GM19025 (cell line): ENCODE results near the gene TENM3.
"Not testable (repeated sequence)": the region's sequence is repeated elsewhere in the genome, so short reads cannot be mapped to it uniquely, and the experiment has no call there.

Source experiments
- ATAC-seq: cut with Tn5 transposase; IDR thresholded peaks from one replicate; pipeline ENCODE4 v1.9.1; 2021; ENCODE audit warnings: mild to moderate bottlenecking, low read depth, moderate library complexity; ENCODE audit not compliant: unreplicated experiment

The TENM3 gene

DNA sequence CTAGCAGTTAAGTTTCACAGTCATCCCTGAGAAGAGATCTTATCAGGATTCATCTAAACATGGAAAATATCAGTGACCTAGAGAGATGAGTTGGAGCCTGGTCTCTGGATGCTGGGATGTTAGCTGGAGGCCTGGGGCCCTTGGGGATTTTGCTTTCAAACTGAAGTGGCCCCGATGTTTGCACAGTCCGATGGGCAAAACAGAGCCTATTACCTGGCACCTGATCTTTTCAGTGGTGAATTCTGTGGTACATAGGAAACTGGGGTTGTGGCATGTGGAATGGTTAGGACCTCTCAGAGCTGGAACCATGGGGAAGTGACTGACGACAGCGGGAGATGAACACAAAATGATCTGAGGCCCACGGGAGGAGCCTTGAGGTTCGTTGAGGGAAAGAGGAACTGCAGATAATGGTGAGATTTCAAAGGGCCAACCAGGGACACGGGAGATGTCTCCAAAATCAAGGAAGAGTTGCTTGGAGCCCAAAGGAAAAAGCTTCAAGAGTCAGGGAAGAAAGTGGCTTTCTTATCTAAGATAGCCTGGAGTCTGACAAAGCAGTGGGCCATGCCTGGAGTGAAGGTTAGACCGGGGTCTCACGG, 17.8 kb upstream of the TENM3 start:
- no peak for ATAC-seq

DNA sequence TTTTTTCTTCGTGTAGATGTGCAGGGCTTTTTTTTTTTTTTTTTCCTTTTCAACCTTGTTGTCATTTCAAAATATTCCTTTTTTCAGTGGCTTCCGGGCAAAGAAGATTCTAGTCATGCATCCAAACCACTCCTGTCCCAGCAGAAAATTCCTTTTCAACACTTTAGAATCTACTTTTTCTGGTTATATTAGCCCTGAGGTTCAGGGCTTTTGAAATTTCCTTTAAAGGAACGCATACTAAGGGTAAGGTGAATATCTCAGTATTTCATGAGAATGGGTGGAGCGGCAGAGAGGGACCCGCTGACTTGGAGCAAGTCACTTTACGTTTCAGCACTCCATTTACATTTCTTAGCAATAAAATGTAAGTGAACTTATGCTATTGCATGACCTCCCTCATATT, 15.6 kb upstream of the TENM3 start:
- ATAC-seq: no peak

DNA sequence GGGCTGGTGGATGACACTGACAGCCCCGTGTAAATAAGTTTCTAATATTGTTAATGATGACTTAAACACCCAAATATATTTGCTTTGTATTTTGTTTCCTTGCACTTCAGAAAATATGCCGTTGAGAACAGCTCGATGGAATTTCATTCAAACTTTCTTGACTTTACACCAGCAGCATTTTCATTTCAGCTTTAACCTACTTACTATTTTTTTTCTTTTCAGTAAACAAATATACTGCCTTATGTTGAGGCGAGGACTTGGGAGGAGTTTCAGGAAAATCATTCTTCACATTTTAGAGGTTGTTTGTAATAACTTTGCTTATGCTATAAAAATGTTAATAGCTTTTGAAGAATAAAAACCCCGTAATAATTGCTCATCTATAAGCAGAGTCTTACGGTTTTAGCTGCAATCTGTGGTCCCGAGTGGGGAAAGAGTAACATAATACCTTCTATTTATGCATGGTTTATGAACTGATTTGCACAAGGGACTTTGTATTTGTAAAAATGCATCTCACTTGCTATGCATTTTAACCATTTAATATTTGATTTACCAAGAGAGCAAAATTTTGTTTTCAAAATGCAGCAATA, 14.1 kb upstream of the TENM3 start:
- no peak for ATAC-seq

DNA sequence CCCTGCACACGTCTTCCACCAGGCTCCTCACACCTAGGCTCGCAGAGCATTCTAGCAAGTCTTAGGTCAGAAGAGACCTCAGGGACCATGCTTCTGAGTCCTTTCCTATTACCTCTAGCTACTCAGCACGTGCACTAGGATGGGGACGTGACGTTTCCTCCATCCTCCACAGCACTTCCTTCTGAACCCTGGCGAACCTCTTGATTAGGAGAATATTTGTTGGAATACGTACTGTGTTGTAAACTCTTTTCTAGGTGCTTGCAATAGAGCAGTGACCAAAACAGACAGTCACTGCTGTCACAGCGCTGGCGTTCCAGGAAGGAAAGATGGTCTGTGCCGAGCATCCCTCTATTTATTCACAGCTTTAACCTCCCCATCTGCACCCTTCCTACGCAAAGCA, 12.9 kb upstream of the TENM3 start:
- no peak for ATAC-seq

DNA sequence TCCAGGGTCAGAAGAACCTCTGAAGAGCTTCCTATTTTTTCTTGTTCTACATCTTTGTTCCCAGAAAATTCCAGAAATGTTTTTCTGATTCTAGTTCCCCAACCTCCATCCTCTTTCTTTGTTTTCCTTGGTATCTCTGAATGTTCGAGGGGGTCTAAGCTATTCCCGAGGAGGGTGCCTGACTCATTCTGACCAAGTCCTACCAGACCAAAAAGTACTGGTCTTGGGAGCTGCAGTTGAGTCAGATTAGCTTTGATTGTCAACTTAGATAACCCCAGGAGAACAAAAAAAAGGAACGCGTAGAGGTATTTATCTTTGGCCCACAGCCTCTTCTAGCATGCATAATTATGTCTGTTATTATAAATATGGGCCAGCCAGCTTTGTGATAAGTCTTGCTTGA, 12.1 kb upstream of the TENM3 start:
- no peak for ATAC-seq

DNA sequence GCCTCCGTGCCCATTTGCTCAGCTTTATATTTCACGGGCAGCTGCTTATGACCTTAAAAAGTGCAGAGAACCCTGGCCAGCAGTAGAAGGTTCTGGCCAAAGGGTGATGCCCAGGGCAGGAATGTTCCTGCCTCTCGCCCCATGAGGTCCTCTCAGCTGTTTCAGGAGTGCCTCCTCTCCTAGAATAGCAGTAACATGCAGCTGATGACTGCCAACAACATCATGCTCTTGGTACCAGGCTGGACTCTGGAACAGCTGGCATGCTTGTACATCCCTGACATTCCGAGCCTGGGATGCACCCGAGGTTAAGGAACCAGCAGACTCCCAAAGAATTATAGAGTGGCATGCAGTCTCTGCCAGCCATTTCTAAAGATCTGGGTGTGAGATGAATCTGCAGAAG, 11.7 kb upstream of the TENM3 start:
- no peak for ATAC-seq

DNA sequence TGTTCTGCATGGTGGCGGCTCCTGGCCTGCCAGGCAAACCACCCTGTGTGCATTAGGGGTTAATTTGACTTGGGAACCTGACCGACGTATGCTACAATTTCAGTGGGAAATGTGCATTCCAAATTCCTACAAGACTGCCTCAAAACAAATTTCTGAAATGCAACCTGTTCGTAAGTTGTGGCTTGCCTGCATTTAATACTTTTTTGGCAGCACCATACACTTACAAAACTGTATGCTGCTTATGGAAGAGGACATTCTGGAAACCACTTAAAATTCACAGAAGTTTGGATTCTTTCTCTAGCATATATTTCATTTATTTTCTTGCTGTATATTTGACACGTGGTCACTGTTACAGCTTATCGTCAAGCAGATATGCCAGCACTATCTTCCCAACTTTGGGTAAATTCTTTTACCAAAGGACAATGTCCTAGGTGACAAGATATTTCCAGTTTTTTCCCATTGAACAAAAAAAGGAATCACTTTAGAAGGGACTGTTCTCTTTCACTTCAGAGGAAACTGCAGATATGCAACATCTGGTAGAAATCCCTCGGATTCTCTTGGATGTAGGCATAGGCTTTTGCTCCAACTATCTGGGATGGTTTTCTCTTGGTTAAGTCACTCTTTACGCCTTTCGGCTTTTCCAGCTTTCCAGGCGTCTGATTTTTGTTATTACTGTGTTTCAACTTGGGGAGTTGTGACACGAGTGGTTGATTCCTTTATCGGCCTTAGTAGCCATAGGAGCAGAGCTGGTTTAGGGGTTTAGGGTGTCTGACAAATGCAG, 9.7 kb upstream of the TENM3 start:
- ATAC-seq: no peak

DNA sequence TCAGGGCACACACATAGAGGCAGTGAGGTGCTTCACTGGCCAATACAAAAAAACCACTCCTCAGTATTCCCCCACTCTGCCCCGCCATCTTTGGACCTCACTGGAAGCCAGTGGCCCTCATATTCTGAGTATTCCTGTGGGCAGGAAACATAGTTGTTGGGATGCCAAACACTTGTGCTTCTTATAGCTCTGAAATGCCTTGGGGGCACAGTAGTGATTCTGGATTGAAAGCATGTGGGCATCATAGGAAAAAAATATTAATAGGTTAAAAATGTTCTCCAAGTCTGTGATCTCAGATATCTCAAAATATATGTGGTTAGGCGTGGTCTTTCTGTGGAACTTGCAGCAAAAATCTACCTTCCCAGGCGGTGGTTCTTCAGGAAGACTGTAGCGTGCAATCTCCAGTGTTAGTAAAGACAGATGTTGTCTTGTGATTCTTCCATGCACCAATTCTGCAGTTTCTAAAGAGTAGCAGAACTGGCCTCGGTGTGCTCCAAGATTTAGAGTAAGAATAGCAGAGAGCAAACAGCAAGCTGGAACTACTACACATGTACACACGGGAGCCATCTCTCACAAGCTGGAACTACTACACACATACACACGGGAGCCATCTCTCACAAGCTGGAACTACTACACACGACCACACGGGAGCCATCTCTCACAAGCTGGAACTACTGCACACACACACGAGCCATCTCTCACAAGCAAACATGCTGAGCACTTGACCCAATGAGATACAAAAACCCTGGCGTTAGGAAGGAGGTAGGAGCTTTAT, 8.0 kb upstream of the TENM3 start:
- no peak for ATAC-seq

DNA sequence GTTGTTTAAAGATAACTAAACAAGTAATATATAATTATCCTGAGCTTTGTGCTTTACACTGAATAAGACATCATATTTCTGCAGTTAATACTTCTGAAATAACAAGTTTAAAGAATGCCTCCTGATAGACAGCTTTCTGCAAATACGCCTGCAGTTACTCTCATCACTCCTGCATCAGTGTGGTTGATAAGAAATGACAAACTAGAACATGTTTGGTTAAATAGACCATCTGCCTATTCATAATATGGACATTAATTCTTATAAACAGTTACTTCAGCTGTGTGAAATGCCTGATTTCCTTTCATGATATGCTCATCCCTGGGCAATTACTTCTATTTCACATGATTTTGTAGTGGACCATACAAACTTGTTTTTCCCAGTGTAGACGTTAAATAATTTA, 7.0 kb upstream of the TENM3 start:
- ATAC-seq: no peak

DNA sequence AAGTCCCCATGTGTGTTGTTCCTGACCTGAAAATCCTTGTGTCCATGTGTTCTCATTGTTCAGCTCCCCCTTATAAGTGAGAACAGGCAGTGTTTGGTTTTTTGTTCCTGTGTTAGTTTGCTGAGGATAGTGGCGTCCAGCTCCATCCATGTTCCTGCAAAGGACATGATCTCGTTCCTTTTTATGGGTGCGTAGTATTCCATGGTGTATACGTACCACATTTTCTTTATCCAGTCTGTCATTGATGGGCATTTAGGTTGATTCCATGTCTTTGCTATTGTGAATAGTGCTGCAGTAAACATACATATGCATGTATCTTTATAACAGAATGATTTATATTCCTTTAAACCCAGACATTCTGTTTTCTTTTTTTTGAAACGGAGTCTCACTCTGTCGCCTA, 6.2 kb upstream of the TENM3 start:
- ATAC-seq: not testable (repeated sequence)

DNA sequence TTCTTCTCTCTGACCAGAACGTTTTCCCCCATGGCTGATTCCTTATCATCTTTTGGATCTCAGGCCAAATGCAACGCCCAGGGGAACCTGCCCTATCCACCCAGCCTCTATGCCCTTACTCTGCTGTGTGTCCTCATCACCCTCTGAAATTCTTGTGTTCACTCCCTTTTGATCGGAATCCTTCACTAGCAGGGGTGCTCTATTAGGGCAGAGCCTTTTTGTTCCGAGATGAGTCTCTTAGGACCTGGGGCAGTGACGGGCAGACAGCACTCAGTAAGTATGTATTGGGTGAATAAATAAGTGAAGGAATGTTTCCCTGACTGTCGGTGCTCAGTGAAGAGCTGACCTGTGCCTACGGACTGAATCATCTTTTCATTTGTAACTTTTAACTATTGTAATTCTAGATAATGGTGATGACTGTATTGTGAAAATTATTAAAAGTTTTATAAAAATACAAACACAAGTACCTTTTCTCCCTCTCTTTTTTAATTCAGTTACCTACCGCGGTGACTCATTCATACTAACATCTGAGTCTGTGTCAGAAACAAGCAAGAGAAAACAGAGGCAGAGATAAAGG, 4.8 kb upstream of the TENM3 start:
- ATAC-seq: no peak

DNA sequence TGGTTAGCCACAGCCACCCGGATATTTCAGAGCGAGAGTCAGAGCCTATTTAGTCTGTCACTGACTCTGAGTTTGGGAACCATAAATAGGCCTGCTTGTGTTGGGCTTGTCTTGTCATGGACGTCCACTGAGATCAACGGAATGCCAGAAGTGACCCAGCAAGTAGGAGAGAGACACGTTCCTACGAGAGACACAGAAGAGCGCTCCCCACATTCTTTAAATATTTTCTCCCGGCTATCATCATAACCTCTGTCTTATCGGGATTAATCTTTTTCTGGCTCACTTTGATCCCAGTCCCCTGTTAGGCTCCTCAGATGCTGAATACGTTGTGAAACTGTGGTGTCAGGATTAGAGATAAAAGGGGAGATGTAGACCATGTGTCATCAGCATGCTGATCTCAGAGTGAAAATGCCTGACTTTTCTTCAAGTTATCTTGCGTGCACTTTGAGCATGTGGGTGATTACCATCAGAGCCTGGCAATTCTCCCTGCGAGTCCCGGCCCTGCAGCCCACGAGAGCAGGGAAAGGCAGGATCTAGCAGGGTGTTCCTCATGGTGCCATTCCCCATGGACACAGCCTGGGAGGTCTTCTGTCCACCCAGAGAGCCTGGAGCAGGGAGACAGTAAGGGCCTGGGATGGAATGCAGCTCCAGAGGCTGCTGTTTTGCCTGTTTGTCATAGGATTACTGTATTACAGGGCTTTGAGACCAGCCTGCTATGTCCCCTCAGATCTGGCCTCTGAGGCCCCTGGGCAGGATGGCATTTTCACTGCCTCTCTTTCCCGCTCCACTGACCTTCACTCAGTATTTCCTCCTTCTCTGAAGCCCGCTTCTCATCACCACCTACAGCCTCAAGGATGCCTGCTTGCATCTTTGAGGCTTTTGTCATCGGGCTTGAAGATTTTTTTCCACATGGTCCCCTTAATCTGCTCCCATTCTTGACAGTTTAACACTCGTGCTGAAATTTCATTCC, 2.8 kb upstream of the TENM3 start:
- no peak for ATAC-seq

DNA sequence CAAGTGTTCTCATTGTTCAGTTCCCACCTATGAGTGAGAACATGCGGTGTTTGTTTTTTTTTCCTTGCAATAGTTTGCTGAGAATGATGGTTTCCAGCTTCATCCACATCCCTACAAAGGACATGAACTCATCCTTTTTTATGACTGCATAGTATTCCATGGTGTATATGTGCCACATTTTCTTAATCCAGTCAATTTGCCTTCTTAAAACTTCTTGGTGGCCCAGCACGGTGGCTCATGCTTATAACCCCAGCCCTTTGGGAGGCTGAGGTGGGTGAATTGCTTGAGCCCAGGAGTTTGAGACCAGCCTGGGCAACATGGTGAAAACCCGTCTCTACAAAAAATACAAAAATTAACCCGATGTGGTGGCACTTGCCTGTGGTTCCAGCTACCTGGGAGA, 942 bp upstream of the TENM3 start:
- ATAC-seq: not testable (repeated sequence)

DNA sequence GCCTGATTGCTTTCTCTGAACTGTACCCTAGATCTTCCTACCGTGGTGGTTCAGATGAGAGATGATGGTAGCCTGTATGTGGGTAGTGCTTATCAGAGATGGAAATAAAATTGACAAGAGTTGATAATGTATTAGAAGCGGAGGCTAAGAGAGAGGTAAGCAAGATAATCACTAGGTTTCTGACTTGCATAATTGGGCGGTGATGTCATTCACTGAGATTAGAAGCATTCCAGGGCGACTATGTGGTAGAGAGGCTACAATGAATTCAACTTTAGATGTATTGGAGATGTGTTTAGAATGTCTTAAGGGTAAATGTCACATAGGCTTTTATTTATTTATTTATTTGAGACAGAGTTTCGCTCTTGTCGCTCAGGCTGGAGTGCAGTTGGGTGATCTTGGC, 415 bp upstream of the TENM3 start:
- ATAC-seq: no peak

DNA sequence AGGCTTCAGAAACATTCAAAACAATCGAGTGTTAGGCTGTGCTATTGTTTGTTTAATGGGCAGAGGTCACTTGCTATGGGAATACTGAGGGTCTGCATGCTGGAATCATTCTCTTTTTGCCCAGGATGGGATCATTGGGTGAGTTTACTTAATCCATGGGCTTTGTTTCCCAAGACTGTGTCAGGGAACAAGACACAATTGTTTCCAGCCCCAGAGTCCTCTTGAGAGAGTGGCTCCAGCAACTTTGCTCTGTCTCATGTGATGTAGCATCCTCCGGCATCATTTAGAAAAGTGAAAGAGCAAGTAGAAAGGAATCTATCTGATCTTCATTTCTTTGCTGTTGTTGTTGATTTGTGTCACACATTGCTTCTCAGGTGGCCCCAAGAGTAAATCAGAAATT, 1.8 kb downstream of the TENM3 start:
- ATAC-seq: no peak

DNA sequence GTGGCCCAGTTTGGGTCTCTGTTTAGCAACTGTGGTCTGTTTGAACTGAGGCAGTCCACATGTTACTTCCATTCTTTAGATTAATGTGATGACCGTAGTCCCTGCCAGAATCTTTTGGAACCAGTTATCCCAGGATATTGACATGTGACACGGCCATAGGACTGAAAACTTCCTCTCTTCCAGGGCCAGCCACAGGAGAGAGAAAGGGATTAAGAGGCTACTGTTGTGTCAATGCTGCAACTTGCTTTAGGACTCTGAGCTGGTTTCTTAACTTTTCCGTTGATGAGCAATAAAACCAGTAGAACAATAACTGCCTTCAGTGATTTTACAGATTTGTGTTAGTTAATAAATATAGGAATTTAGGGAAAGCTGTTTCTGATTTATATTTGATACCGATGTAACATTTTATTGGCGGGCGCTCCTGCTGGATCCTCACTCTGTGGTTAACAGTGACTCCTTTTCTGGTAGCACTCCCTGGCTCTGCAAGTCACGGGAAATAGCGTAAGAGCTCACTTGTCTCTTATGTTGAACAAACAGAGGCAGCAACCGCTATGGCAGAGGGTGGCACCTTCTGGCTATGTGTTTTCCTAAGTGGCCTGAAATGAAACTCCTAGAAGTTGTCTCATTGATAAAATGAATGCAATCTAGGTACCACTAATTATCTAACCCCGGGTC, 2.5 kb downstream of the TENM3 start:
- no peak for ATAC-seq

DNA sequence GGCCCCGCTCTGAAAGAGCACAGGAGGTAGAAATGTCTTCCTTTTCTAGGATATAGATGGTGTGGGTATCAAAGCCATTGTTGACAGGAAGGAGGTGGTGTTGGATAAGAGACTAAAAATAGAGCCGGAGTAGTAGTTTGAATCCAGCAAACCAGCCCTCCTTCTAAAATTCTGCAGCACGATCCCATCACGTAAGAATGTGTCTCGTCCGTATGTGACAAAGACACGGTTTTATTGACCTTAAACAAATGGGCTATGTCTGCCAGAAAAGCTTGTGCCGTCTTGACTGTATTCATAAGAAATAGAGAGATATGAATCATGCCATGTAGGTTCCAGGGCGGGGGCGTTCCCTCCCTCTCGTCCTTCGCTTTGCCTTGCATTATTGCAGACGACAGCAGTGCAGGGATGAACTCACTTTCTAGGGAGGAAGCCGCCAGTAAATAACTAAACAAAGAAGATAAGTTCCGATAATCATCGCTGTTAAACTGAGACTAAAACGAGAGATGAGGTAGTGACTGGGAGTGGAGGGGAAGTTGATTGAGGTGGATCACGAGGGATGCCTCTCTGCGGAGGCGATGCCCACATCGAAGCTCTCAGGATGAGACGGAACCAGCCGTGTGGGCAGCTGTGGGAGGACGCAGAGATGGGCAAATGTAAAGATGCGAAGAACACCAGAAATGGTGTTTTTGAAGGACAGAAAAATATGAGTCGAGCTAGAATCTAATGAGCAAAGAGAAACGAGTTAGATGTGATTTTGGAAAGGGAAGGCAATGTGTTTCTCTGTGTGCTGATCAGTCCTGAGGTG, 3.4 kb downstream of the TENM3 start:
- ATAC-seq: no peak

DNA sequence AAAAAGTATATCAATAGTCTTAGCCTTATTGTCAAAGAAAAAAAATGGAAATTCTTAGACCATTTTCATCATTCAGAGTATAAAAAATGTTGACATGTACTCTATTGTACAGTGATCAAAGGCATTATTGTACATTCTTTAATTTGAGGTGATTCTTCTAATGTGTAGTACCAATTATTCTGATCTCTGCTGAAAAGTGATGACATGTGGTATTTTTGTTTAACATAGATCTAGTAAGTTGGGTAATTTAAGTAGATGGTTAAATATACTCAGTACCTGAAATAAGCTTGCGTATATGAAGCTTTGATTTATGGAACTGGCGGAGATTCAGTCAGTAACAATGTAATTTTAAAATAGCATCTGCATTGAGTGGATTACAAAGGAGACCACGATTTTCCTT, 5.1 kb downstream of the TENM3 start:
- no peak for ATAC-seq

DNA sequence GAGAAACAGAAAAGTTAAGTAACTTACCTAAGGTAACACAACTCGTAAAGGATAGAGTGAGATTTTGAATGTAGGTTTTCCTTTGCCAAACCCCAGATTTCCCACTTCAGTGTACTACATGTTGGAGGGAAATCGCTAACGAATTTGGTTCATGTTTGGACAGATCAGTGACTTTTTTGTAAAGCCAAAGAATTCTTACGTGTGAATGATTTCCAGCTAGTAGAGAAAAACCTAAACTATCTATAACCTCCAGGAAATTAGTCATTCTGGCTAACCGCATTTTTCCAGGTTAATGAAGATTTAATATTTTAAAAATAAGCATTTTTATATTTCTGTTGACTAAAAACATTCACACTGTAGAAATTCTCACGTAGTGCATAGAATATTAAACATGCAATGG, 7.2 kb downstream of the TENM3 start:
- no peak for ATAC-seq
